Activated CD8-positive, alpha-beta memory T cell treated with anti-CD3 and anti-CD28 coated beads for 24 hours (primary cell): ENCODE measurements around the gene STK24.

Experiments
- DNase-seq: peaks from one replicate; pipeline ENCODE4 v3.0.0-alpha.2; 2020

Gene STK24

GRCh38 chr13:98446234-98446621 is 130.7 kb downstream of the STK24 start:
- DNase-seq, result no peak

GRCh38 chr13:98445340-98446233 is 131.3 kb downstream of the STK24 start:
- DNase-seq, result peak; percentile 92

DNA sequence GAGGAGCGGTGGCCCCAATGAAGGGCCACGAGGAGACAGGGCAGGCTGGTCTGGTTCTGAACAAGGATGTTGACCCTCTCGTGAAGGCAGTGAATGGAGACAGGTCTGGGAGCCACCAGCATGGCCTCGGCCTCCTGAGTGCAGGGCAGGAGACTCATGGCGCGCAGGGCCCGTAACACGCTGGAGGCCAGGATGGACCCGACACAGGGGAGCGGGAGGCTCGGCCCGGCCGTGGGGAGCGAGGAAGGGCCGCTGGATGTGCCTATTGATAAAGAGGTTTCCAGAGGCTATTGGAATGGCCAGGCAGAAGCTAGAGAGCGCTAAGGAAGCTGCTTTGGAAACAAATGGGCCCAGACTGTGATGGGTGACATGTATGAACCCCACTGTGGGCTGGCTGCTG is 132.5 kb downstream of the STK24 start:
- no peak for DNase-seq

DNA sequence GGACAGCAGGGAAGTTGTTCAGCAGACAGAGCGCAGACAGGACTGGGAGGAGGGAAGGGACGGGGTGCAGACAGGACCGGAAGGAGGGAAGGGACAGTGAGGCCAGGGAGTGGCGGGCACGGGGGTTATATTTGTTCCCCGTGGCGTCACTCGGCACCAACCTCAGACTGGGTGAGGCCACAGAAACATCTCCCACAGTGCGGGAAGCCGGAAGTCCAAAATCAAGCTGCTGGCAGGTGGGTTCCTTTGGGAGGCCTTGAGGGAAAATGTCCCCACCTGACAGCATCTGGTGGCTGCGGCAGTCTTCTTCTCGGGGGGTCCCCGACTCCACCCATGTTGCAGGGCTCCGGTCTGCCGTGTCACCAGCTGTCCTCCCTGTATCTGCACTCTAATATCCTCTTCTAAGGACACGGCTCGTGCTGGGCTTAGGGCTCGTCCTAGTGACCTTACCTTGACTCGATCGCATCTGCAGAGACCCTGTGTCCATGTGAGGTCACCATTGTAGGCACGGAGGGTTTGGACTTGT is 133.0 kb downstream of the STK24 start:
- DNase-seq, result no peak

- no peak for DNase-seq
These were observed 133.6 kb downstream of the STK24 start for GRCh38 chr13:98443329-98443728.

DNA sequence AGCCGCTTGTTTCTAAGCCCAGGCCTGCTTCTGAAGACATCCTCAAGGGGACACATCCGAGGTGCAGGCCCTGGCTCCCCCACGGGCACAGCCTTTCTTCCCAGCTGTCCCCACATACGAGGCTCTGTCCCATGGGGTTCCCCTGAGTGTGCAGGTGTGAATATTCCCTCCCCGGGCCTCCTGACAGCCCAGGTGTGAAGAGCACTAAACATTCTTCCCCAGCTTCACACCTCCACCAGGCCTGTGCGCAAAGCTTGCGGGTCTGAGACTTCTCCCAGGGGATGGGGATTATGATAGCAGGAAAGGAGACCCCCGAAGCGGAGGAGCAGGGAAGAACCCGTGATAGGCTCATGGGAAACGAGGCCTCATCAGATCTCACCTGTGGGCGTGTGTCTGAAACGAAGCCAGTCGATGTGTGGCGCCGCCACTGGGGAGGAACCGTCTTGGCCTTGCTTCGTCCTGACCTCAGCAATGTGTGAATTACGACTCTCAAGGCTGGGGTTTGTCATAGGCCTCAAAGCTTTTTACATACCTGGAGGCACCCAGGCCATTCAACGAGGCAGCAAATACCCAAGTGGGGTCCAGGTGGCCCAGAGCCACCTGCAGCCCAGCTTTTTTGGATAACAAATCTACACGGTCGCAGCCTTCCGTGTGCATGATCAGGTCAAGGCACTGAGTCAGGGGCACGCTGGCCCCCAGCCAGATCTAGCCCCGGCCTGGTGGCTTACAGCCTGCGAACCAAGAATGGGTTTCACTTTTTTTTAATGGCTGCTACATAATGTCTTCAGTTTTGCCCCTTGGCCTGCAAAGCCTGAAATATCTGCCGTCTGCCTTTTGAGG is 134.3 kb downstream of the STK24 start:
- DNase-seq, result no peak

- no peak for DNase-seq
These were observed 135.7 kb downstream of the STK24 start for GRCh38 chr13:98441056-98441676.

GRCh38 chr13:98440390-98441055 is 136.4 kb downstream of the STK24 start:
- DNase-seq, result no peak

GRCh38 chr13:98439896-98440295 is 137.0 kb downstream of the STK24 start:
- no peak for DNase-seq

GRCh38 chr13:98439126-98439828 is 137.6 kb downstream of the STK24 start:
- no peak for DNase-seq

DNA sequence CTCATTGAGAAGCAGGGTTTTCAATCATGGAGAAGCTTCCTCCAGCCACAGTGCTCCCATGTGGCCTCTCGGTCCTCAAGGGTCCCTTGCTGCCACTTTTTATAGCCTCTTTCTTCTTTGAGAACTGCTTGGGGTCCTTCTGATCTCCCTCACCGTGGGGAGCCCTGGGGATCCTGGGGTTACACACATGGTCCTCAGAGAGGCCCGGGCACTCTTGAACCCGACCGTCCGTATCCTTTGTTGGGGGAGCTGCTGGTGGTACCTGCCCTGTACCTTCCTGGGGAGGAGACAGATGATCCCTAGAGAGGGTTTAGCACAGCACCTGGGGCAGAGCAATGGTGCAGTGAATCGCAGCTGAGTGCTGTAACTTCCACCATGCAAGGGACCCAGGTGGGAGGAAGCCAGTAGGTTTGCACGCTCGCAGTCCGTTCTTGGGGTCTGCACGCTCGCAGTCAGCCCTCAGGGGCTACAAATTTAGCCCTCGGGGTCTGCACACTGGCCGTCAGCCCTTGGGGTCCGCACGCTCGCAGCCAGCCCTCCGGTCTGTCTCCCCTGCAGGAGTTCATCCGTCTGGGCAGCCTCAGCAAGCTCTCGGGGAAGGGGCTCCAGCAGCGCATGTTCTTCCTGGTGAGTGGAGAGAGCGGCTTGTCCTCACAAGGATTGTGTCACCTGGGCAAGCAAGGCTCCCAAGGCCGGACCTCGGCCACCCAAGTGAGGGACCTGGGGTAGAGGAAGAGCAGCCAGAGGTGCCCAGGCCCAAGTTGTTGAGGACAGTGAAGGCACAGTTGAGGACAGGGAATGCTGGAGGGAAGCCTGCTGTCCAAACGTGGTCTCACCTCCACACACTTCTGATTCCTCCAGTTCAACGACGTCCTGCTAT is 138.4 kb downstream of the STK24 start:
- DNase-seq, result no peak

DNA sequence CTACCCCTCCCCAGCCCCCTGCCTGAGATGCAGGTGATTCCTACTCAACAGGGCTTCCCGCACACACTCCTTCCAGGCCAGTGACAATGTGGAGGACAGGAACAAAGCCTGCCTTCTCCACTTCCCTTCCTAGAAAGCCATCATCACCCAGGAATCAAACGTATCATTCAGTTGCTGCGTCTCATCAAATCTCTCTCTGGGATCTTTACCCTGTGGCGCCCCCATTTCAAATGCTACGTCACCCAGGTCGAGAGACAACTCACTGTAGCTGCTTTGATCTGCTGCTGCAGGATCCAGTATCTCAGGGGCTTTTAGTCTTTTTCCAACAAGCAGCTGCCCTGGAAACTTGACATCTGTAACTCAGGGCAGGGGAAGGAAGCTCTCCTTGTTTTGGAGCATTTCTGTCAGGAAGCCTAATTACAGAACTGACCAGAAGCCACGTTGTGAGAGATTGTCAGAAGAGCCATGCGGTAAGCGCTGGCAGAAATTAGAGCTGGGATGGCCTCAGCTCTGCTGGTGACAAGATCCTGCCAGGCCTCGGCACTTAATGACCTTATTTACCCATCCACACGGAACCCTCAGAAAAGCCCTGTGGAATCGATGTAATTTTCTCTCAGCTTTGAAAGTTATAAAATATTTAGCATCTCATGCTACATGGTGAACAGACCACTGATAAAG is 140.5 kb downstream of the STK24 start:
- no peak for DNase-seq

DNA sequence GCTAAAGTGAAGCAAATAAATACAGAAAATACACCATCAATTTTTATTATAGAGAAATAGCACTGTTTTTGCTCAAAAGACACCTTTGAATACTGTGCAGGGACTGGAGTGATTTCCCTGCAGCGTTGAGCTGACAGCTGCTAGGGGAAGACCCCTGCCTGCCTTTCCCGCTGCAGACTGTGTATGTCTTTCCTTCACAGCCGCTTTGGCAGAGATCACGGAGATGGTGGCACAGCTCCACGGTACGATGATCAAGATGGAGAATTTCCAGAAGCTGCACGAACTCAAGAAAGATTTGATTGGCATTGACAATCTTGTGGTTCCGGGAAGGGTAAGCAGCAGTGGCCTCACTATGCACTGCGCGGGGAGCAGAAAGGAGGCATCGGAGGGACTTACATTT is 141.5 kb downstream of the STK24 start:
- no peak for DNase-seq

GRCh38 chr13:98434060-98434459 is 142.8 kb downstream of the STK24 start:
- DNase-seq, result no peak

- no peak for DNase-seq
These were observed 143.3 kb downstream of the STK24 start for GRCh38 chr13:98433654-98434053.

DNA sequence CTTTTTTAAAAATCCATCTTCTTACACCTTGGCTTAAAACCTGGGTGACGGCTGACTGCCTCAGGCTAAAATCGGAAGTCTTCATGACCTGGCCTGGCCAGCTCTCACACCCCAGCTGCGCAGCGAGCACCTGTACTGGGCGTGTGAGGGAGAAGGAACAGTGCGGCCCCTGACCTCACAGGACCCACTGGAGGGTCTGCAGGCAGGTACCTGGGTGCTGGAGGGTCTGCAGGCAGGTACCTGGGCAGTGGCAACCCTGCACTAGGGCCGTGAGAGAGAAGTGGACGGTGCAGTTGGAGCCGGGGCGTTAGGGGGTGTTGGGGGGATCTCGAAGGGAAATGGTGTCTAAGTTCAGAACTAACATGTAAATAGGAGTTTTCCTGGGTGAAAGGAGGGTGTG is 144.3 kb downstream of the STK24 start:
- DNase-seq, result no peak

DNA sequence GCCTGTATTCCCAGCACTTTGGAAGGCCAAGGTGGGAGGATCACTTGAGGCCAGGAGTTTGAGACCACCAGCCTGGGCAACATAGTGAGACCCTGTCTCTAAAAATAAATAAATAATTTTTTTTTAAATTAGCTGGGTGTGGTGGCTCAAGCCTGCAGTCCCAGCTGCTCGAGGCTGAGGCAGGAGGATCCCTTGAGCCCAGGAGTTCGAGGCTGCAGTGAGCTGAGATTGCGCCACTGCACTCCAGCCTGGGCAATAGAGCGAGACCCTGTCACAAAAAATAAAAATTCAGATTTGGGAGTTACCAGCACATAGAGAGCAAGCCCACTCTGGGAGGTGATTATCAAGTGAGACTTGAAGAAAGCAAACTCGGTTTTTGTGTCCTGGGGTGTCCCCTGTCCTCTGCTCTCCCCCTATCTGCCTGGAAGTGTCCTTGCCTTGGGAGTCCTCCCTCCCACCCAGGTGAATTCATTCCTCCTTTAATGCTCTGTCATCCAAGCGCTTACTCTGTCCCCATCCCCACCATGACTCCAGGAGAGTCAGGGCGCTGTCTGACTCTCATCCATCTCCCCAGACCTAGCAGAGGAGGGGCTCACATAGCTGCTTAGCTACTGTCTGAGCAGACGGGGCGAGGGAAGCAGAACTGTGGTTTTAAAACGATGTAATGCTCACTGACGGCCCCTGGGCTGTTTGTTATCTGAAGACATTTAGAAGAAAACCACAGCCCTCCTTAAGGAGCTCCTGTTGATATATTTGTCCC is 146.8 kb downstream of the STK24 start:
- DNase-seq, result no peak

- no peak for DNase-seq
These were observed 147.4 kb downstream of the STK24 start for GRCh38 chr13:98429531-98429930.

- DNase-seq, result no peak
These were observed 147.8 kb downstream of the STK24 start for GRCh38 chr13:98429081-98429480.
